GM19238 (cell line): ENCODE data around the gene MYO1H.
A peak's percentile ranks its signal among the peaks of the same experiment; 100 is the strongest.
"Not testable (repeated sequence)": the region's sequence is repeated elsewhere in the genome, so short reads cannot be mapped to it uniquely, and the experiment has no call there.

ENCODE experiments used
- DNase-seq: peaks from one replicate; pipeline ENCODE4 v3.0.0; 2011; ENCODE audit warnings: low spot score; ENCODE audit not compliant: insufficient read length

MYO1H gene

DNA sequence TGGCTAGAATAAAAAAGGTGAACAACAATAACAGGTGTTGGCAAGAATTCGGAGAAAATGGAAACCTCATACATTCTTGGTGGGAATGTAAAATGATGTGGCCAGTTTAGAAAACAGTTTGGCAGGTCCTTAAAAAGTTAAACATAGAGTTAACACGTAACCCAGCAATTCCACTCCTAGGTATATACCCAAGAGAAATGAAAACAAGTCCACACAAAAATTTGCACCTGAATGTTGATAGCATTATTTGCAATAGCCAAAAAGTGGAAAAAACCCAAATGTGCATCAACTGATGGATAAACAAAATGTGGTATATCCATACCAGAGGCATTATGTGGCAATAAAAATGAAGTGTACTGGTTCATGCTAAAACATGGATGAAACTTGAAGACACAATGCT is 2.3 kb upstream of the MYO1H start:
- DNase-seq = no peak

DNA sequence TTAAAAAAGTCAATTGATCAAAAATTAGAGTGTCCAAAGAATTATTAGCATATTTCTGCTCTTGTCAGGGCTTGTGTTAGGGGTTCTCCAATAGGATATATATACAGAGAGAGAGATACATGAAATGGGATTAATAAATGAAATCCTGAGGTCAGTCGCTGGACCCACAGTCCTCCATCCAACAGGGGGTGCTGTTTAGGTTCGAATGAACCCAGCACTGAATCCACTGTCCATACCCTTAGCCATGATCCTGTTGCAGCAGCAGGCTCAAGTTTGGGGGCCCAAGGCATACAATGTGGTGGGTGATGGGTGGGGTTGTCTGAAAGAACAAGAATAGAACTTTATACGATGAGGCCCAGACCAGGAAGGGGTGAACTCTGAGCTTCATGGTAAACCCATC is 780 bp upstream of the MYO1H start:
- DNase-seq = no peak

DNA sequence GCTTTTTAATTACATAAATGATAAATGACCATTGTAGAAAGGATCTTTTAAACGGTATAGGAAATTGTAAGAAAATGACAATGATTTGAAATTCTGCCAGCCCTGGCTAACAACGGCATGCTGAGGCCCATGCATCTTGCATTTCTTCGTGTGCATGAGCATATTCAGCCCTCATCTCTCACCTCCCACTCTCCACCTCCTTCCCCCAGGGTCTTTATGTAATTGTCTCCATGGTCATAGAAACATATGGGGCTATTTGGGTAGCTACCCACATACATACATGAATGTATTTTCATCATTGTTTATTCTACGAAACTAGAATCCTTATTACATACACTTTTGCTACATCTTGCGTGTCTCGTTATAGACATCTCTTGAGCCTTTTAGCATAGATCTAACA is 4.5 kb downstream of the MYO1H start:
- no peak for DNase-seq

DNA sequence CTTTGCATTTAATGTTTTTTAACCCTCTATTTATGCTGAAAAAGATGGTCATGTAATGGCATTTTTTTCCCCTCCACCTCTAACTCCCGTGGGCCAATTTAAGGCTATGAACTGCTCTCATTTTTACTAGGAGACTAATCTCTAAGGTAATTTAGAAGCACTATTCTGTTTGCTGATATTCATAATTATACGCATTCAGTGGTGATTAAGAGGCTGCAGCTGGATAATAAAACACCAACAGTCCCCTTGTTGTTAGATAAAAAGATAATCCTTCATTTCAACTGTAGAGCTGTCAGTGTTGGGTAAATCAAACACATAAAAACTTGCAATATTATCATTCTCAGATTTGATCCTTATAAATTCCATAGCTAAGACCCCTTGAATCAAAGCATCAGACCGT is 8.9 kb downstream of the MYO1H start:
- DNase-seq = no peak

DNA sequence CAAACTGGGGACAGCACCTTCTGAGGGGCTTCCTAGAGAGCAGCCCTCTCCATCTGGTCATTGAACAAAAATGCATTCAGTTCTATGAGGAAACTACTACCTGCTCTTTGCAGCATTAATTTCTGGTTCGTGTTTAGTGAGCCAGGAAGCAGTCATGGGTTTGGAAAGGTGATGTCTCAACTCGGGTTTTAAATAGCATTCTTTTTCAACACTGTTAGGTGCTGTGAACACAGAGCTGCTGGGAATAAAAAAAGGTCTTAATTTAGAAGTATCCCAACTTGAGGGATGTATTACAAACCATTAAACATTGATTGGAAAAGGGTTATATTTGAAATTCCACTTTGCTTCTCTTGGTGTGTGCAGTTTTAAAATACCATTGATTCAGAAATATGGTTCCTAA is 9.3 kb downstream of the MYO1H start:
- DNase-seq = no peak

DNA sequence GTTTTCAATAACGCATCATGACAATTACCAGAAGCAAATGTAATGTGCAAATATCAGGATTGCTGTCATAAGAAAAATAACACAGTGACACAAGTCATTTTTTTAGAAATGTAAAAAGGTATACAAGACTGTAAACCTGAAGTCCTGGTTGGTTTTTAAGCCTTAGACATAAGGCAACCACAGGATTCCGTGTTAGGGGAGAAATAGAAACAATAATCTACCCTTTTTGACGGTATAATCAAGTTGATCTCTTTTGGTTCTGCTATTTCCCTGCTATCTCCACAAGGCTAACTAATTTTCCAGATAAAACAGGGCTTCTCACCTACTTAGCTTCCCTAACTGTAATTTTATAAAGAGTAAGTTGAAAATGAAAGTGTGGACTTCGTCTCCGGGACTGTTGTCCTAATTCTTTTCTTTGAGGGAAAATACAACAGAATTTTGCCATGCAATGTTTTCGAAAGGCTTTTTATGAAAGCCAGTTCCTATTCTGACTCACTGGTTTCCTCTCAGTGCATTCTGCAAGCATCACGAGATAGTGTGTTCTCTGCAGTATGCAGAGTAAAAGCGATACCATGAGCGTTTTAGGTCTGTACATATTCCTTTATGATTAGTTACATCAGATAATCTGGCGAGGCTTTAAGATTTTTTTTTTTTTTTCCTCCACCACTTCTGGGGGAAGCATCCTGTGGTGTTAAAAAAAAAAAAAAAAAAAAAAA is 10.6 kb downstream of the MYO1H start:
- DNase-seq = no peak

DNA sequence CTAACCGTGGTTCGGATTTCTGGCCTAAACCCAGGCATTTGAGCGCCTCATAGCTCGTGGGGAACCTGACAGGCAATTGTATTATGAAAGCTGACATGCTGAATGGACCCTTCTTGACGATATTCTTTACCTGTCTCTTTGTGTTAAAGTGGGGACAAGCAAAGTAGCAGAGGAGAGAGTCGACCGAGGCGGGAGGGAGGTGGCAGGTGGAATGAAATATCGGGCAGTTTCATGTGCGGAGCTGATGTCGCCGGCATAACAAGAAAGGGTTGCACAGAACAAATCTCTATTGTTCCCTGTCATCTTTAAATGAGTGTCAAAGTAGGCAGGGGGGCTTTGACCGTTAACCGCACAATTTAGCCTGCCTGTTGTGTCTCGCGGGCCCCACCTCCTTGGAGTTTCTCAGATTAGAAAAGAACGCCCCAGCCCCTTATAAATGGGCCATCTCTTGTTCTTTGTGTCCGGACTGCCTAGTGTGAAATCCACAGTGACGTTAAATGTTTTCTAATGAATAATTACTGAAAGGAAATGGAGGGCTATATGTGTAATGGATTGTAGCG is 11.5 kb downstream of the MYO1H start:
- DNase-seq = no peak

DNA sequence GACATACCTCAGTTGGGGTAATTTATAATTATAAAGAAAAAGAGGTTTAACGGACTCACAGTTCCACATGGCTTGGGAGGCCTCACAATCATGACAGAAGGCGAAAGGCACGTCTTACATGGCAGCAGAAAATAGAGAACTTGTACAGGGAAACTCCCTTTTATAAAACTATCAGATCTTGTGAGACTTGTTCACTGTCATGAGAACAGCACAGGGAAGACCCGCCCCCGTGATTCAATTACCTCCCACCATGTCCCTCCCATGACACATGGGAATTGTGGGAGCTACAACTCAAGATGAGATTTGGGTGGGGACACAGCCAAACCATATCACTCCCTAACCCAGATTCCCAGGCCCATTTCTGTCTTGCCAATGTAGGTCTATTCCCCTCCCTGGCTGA is 22.1 kb downstream of the MYO1H start:
- DNase-seq = no peak

DNA sequence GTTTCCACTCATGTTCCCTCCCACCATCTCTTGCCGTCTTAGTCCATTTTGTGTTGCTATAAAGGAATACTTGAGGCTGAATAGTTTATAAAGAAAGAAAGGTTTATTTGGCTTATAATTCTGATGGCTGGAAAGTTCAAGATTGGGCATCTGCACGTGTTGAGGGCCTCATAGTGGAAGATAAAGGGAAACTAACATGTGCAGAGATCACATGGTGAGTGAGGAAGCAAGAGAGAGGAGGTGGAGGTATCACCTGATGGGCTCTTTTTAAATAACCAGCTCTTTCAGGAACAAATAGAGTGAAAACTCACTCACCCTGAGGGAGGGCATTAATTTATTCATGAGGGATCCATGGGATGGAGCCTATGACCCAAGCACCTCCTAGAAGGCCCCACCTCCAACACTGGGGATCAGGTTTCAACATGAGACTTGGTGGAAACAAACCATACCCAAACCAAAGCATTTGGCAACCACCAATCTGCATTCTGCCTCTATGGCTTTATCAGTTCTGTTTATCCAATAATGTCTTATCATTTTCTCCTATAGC is 29.5 kb downstream of the MYO1H start:
- no peak for DNase-seq

DNA sequence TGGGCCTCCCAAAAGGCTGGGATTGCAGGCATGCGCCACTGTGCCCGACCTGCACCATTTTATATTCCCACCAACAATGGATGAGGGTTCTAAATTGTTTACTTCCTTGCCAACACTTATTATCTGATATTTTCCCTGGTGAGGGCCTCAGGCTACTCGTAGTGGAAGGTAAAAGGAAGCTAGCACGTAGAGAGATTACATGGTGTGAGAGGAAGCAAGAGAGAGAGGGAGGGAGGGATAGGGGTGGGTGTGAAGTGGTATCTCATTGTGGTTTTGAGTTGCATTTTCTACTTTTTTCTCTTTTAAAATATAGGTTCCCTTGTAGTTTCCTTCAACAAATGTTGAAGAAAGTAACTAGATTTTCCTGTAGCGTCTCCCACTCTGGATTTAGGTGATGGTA is 30.9 kb downstream of the MYO1H start:
- no peak for DNase-seq

DNA sequence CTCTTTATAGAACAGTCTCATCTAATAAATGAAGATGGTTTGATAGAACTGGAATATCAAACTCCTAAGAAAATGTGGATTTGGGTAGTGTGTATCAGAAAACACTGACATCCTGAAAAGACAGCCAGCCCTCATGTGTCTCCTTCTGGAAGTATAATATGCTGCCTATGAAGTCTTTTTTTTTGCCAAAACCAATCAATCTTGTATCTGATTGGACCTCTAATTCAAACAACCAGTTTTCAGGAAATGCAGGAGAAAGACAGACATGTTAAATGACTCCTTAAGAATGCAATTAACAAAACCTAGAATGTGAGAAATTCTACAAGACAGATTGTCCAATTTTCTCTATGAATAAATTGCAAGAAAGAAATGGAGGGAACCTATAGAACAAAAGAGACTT is 34.3 kb downstream of the MYO1H start:
- no peak for DNase-seq

DNA sequence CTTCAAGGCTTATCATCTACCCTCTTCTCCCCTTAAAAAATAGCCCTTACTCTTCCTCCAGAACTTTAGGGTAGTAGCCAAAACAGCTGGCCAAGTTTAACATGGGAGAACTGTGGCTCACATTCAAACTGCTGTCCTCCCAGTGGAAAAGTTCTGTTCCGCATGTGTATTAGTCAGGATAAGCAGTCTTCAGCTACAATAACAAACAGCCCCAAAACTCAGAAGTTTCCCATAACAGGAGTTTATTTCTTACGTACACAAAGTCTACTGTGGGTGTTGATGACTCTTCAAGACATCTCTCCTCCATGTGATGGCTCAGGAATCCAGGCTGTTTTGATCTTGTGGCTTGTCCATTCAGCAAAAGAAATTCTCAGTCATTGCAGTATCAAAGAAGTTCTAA is 35.5 kb downstream of the MYO1H start:
- no peak for DNase-seq

DNA sequence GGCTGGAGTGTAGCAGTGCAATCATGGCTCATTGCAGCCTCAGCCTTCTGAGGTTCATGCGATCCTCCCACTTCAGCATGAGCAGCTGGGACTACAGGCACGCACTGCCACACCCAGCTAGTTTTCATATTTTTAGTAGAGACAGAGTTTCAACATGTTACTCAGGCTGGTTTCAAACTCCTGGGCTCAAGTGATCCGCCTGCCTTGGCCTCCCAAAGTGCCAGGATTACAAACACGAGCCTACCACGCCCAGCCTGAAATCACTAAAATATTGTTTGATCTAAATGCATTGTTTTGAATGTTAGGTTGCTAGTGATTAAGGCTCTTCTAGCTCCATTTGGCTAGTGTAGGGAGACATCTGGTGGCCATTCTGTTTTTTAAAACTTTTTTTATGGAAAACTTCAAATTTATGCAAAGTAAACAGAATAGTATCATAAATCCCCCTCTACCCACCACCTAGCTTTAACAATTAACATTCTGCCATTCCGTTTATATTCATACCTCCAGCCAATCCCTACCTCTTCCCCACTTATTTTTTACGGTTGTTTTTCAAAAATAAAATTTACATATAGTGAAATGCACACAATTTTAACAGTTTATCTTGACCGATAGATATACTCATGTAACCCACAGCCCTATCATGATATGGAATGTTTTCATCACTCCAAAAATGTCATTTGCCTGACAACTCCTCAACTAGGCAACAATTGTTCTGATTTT is 37.8 kb downstream of the MYO1H start:
- DNase-seq = peak; percentile 5

DNA sequence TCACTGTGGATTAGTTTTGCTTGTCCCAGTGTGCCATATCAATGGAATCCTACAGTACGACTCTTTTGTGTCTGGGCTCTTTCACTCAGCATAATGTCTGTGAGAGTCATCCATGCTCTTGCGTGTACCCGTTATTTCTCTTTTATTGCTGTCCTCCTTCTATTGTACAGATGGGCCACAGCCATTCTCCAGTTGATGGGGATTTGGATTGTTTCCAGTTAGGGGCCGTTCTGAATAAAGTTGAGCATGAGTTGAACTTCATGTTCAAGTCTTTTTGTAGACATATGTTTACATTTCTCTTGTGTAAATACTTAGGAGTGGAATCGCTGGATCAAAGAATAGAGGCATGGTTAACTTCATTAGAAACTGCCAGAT is 38.3 kb downstream of the MYO1H start:
- no peak for DNase-seq

DNA sequence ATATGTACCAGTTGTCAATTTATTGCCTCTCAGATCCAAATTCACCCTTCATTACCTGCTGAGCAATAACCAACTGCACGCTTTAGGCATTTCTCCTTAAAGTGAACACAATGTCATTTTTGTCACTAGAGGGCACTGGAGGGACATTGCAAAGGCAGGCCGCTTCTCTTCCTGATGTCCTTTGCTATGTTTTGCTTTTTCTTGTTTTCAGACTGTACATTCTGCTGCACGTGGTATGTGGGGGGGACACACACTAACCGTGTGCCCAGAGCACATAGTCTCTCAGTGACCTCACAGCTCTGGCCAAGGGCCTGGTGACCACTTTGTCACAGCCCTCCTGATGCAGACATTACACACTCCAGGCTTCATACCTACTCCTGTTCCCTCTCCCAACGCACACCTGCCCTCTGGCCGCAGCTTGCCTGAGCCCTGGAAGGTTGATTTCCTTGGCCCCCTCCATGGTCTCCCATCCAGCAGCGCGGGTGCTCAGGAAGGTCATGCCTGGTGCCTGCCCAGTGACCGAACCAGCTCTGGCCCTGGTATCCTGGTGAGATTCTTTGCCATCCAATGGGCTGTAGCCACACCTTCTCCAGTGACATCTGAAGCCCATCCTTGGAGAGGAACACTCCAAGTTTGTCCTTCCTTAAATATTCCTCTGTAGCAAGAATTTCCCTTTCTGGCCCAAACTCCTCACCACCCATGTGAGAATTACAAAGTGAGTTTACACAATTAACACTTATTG is 39.9 kb downstream of the MYO1H start:
- DNase-seq = no peak

DNA sequence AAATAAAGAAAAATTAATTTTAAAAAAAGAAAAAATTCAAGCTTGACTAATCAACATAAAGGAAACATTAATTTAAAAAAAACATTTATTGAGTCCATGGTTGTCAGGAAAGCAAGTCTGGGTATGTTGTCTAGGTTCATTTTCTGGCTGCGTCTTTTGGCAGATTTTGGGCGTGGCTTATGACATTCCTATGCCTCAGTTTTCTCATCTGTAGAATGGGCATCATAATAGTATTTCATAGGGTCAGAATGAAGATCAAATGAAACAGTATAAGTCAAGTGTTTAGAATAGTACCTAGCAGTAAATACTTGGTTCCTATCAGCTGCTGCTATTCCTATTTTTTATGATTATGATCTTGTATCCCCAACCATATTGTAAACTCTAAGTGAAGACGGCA is 40.5 kb downstream of the MYO1H start:
- no peak for DNase-seq

DNA sequence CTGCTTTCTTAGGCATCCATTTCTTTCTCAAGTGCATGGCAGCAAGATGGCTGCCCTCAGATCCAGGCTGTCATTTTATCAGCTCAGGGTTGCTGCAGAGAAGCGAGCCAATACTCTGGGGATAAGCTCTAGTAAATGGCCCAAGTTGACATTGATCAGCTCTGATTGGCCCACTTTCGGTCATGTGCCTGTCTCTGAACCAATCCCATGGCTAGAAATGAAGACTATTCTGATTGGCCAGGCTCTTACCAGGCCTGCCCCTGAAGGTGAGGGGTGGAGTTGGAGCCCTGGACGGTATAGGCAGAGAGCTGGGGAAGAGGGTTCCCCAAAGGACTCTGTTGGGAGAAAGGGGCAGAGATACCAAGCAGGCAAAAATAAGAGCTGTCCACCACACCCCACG is 41.4 kb downstream of the MYO1H start:
- no peak for DNase-seq

DNA sequence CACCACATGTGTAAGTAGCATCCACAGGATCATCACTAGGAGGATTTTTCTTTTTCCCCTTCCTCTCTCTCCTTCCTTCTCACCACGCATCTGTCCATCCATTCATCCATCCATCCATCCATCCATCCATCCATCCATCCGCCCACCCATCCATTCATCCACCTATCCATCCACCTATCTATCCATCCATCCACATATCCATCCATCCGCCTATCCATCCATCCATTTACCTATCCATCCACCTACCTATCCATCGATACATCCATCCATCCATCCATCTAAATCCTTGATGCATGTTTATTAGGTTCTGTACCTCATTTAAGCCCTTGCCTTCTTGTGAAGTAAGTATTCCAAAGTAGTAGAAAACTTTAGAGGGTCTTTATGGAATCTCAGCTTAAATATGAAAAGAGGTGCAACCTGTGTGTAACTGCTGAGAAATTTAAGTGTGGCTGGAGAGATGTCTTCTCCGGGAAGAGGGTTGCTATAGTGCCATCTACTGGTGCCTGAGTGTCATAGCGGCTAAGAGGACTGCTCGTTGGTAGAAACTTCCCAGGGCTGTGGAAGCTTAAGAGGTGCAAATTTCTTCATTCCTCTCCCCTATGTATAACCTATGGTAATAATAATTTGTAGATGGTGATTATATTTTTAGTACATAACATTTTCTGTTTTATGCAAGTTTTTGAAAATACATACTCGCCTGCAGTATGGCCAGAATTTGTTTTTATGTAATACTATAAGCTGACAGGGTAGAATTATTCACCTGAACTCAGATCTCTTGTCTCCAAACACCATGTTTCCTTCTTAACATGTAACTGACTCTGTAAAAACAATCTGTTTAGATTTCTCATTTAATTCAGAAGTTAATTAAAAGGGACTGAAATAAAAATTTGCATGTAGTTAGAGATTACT is 46.0 kb downstream of the MYO1H start:
- DNase-seq = peak; percentile 55

DNA sequence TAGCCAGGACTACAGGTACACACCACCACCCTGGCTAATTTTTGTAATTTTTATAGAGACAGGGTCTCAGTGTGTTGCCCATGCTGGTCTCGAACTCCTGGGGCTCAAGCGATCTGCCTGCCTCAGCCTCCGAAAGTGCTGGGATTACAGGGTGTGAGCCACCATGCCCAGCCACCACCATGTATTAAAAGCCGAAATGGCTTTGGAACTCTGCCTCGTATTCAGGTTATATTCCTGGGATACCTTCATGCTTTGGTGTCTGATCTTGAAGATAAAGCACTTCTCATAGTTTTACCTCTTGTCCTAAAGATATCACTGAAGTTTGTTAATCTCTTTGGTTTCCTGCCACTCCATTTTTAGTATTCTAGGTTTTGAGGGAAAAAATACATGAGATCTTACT is 47.2 kb downstream of the MYO1H start:
- DNase-seq = no peak

DNA sequence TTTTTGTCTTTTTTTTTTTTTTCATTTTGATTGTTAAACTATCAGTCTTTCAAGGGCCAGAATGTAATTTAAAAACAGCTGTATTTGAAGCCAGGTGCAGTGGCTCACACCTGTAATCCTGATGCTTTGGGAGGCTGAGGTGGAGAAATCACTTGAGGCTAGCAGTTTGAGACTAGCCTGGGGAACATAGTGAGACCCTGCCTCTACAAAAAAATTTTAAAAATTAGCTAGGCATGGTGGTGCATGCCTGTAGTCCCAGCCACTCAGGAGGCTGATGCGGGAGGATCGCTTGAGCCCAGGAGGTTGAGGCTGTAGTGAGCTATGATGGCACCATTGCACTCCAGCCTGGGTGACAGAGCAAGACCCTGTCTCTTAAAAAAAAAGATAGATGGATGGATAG is 57.1 kb downstream of the MYO1H start:
- DNase-seq = not testable (repeated sequence)

DNA sequence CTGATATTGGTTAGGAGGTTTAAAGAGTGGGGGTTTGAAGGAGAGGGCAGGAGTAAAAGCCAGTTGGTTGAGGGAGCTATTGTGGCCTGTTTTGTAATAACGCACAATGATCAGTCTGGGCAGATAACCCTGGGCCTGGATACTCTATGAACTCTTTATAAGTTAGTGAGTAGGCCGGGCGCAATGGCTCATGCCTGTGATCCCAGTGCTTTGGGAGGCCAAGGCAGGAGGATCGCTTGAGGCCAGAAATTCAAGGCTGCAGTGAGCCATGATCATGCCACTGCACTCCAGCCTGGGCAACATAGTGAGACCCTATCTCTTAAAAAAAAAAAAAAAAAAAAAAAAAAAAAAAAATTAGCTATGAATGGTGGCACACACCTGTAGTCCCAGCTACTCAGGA is 58.4 kb downstream of the MYO1H start:
- not testable (repeated sequence) for DNase-seq
